Activated CD8-positive, alpha-beta memory T cell treated with anti-CD3 and anti-CD28 coated beads for 1 hour (primary cell): ENCODE results near the gene ANKRD29.

ENCODE experiments used
- DNase-seq, 2 donors: peaks; one replicate each; pipeline ENCODE4 v3.0.0-alpha.2; 2020; ENCODE audit warnings: low read depth in 1 of 2; ENCODE audit errors: extremely low read depth in 1 of 2

The ANKRD29 gene

GRCh38 chr18:23662309-23663263 lies at the start of gene ANKRD29:
TSS of gene ANKRD29 (minus strand) at chr18:23662911. CDS start at chr18:23662730, 181 bp downstream.
- DNase-seq, result peak in 1 of 2 donors; percentile 23

GRCh38 chr18:23712445-23712844 lies 49.7 kb upstream of the ANKRD29 start:
- no peak for DNase-seq

GRCh38 chr18:23711426-23711825 lies 48.7 kb upstream of the ANKRD29 start:
- no peak for DNase-seq

- DNase-seq, result no peak
Observed at GRCh38 chr18:23710946-23711345, 48.2 kb upstream of the ANKRD29 start.

GRCh38 chr18:23710068-23710527 lies 47.4 kb upstream of the ANKRD29 start:
- DNase-seq, result no peak

GRCh38 chr18:23706971-23707640 lies 44.4 kb upstream of the ANKRD29 start:
- no peak for DNase-seq

GRCh38 chr18:23704806-23705205 lies 42.1 kb upstream of the ANKRD29 start:
- DNase-seq, result no peak

GRCh38 chr18:23703987-23704384 lies 41.3 kb upstream of the ANKRD29 start:
- no peak for DNase-seq

GRCh38 chr18:23703057-23703986 lies 40.6 kb upstream of the ANKRD29 start:
- DNase-seq, result no peak

GRCh38 chr18:23702606-23703005 lies 39.9 kb upstream of the ANKRD29 start:
- no peak for DNase-seq

GRCh38 chr18:23701544-23702064 lies 38.9 kb upstream of the ANKRD29 start:
- no peak for DNase-seq

- DNase-seq, result no peak
Observed at GRCh38 chr18:23701017-23701416, 38.3 kb upstream of the ANKRD29 start.

GRCh38 chr18:23694637-23695430 lies 32.1 kb upstream of the ANKRD29 start:
- DNase-seq, result no peak

GRCh38 chr18:23693846-23694245 lies 31.1 kb upstream of the ANKRD29 start:
- no peak for DNase-seq

GRCh38 chr18:23690505-23691068 lies 27.9 kb upstream of the ANKRD29 start:
- no peak for DNase-seq

GRCh38 chr18:23689616-23690504 lies 27.1 kb upstream of the ANKRD29 start:
- no peak for DNase-seq

GRCh38 chr18:23689031-23689615 lies 26.4 kb upstream of the ANKRD29 start, which contains the start of gene LAMA3:
TSS of gene LAMA3 (plus strand) at chr18:23689453. CDS start at chr18:23689684, 231 bp downstream.
- DNase-seq, result no peak

GRCh38 chr18:23688528-23688927 lies 25.8 kb upstream of the ANKRD29 start:
- DNase-seq, result no peak
